Dedifferentiated amniotic fluid mesenchymal stem cell (primary cell): ENCODE results near the gene CPZ.

ENCODE experiments used
- DNase-seq: peaks from one replicate; pipeline ENCODE4 v3.0.0-alpha.2; 2016; ENCODE audit errors: extremely low spot score

The CPZ gene

DNA sequence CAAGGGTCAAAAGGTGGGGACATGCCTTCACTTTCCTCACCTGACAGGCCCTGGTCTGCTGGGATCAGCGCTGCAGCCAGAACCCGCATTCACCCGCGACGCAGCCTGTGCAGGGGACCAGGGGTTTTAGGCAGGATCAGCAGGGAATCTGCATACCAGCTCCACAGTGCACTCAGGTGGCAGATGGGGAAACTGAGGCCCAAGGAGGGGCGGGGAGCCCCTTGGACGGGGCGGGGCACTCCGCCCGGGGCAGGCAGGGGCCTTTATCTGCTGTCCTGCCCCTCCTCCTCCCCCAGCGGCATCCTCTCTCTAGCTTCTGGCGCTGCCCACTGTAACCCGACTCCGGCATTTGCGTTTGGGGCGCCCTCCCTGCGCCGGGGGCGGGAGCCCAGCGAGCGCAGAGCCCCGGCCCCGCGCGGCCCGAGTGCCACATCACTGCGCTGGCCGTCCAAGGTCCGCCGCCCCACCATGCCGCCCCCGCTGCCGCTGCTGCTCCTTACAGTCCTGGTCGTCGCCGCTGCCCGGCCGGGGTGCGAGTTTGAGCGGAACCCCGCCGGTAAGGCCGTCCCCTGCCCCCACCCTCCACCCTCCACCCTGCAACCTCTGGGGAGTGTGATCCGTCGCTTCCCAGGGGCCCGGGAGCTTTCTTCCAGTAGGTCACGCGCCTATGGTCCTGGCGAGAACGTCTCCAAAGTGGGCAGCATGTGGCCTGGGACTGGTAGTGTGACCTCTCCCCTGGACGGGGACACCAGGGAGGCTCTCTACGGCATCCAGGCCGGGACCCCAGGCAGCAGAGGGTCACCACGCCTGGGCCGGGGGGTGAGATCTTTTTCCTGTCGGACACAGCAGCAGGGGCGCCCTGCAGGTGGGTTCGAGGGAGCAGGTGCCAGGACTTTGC lies at the start of gene CPZ:
CPZ (plus strand) TSS at position 400 of the 898 bp plus-strand sequence; CDS start at position 469, 69 bp downstream.
- DNase-seq = peak; percentile 46

DNA sequence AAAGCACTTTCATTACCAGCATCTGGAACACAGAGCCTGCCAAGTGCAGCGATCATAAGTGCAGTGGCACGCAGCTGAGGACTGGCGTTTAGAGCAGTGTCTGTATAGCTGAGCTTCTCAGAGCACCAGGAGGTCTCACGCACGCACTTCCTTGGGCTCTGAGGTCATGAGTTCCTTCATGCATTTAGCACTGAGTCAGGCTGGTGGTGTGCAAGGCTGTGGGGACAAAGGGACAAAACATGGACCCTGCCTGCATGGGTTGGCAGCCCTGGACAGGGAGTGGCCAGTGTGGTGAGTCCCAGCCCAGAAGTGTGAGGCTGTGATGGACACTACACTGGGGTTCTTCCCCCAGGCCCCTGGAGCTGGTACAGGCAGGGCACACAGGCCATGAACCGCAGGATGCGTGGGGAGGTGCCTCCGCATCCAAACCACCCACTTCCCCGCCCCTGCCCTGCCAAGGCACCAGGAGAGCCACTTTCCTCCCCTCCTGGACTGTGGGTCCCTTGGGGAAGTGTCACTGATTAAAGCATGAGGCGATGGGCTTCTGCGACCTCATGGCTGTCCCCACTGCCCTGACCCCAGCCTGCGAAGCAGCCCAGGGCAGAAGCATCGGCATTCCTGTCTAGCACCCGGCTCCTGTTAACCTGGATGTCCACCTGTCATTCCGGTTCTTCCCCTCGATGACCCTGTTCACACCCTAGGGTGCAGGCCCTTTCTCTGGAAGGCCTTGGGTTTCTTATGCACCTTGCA lies 49.6 kb upstream of the CPZ start:
- no peak for DNase-seq

DNA sequence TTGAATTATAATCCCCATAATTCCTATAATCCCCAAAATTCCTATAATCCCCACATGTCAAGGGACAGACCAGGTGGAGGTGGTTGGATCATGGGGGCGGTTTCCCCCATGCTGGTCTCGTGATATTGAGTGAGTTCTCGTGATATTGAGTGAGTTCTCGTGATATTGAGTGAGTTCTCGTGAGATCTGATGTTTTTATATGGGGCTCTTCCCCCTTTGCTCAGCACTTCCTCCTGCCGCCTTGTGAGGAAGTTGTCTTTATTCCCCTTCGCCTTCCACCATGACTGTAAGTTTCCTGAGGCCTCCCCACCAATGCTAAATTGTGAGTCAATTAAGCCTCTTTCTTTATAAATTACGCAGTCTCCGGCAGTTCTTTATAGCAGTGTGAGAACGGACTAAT lies 48.9 kb upstream of the CPZ start:
- no peak for DNase-seq

DNA sequence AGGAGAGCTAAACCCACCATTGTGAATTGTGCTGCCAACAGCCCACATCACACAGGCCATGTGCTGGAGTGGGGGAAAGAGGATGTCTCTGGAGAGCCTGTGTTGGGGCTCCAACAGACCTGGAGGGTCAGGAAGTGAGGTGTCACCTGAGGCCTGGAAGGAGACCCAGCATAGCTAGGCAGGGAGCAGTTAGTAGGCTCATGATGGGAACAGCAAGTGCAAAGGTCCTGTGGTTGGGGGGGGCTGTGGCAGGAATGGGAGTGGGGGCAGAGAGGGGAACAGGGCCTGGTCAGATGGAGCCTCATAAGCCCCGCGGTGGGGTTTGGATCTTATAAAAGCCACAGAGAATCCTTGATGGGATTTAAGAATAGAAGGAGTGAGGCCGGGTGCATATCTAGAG lies 48.3 kb upstream of the CPZ start:
- DNase-seq = no peak

DNA sequence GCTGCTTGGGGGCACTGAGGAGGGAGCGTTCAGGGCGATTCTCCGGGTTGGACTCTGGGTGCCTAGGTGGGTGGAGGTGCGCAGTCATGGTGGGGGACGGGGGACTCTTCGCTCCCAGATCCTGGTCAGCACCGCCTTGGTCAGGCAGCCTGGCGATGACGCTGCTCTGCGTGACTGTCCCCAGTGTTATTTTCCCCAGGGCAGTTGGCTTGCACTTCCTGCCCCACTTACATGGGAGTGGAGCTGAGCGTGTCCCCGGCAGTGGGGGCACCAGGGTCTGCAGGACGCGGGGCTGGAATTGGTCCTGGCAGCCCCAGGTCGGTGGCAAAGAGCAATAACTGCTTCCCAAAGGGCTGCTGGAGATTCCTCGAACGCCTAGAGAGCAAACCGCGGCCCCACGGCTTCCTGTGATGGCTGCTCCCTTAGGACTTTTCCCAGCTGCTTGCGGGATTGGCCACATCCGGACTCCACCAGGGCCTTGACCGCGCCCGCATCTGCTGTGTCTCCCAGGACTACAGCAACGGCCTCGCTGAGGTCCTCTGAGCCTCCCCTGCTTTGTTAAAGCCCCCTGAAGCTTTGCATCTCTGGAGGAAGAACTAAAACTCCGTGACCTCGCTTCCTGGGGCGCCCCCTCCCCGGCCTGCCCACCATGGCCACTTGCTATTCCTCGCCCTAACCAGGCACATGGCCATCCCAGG lies 47.7 kb upstream of the CPZ start:
- DNase-seq = no peak

DNA sequence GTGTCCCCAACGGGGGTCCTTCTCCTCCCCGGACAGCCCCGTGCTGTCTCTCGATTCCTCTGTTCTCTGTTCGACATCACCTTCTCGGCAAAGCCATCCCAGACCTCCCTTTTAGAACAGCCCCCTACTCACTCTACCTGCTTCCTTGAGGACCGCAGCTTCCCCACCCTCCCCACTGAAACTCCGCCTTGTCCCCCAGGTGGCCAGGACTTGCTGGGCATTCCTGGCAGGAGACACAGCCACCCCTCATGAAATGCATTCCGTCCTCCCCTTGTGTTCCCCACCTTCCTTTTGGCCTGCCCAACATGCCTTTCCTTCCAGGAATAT lies 47.2 kb upstream of the CPZ start:
- no peak for DNase-seq

DNA sequence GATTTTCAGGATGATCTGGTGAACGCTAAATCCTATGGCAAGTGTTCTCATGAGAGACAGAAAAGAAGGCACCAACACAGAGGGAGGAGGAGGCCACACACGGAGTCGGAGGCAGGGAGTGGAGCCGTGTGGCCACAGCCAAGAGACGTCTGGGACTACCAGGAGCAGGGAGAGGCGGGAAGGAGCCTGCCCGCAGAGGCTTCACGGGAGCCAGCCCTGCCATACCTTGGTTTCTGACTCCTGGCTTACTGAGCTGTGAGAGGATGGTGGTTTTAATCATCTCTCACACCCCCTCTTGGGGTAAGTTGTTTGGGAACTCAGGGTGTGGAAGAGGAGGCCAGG lies 45.8 kb upstream of the CPZ start:
- DNase-seq = no peak

DNA sequence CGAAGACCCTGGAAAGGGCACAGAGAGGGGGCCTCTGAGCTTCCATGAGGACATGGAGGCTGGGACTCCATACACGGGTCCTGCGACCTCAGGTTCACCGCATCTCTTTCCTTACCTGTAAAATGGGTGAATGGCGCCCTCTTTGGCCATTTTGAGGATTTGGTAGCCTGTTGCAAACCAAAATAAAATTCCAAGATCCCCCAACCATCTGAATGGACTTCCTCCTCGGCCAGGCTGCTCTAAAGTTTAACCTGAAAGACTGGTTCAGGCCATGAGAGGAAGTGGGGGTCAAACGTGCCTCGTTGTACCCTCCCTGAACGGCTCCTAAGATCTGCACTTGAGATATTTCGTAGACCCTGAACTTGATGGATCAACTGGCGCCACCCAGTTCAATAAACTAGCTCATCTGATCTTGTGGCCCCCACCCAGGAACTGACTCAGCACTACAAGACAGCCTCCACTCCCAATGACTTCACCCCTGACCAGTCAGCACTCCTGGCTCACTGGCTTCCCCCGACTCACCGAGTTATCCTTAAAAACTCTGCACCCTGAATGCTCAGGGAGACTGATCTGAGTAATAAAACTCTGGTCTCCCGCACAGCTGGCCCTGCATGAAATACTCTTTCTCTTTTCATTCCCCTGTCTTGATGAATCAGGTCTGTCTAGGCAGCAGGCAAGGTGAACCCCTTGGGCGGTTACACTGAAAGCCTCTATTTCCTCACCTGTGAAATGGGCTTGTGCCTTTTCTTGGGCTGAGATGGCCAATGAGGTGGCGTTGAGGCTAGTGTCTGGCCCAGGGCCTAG lies 45.3 kb upstream of the CPZ start:
- no peak for DNase-seq

DNA sequence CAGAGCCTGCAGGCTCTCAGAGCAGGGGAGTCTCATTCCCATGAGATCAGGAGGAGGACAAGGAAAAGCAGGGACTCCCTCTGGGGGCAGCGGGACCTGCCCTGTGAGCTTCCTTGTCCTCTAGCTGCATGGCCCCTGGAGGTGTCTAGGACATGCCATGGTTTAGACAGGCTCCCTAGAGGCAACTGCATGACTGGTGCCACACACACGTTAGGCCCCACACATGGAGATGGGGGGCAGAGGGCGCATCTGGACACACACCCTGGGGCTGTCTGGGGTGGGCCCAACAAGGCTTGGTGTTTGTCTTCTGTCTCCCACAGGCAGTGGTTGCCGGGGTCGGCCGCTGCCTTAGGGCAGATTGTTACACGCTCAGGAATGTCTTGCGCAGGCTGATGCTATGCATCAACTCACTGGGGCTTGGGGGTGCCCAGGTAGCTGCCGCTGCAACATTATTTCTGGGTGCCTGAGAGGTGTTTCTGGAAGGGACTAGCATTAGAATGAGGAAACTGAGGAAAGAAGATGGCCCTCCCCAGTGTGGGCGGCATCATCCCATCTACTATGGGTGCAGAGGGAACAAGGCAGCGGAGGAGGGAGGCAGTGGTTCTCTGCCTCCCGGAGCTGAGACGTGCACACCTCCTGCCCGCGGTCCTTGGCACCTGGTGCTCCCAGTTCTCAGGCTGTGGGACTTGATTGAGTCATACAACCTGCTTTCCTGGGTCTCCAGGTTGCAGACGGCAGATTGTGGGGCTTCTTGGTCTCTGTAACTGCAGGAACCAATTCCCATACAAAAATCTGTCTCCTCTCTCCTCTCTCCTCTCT lies 44.4 kb upstream of the CPZ start:
- no peak for DNase-seq

DNA sequence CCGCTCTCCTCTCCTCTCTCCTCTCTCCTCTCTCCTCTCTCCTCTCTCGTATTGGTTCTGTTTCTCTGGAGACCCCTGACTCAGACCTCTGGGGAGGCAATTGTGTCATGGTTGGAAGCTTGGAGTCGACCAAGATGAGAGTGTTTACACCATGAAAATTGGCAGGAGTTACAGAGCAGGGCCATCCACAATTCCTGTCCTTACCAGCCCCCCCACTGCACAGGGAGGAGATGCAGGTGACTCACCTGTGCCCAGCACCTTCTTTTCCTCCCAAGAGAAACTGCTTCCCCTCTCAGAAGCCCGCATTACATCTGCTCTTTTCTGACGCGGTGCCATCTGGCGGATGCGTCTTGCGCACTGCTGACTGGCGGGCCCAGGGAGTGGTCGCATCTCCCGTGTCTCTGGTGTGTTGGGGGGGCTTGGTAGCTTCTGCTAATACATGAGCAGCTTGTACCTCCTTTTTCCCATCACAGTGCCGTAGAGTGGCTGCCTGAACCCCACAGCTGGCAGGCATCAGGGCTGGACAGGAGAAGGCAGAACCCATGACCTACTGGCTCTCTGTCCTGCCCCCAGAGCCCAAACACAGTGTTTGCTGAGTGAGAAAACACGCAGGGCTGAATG lies 43.7 kb upstream of the CPZ start:
- DNase-seq = no peak

DNA sequence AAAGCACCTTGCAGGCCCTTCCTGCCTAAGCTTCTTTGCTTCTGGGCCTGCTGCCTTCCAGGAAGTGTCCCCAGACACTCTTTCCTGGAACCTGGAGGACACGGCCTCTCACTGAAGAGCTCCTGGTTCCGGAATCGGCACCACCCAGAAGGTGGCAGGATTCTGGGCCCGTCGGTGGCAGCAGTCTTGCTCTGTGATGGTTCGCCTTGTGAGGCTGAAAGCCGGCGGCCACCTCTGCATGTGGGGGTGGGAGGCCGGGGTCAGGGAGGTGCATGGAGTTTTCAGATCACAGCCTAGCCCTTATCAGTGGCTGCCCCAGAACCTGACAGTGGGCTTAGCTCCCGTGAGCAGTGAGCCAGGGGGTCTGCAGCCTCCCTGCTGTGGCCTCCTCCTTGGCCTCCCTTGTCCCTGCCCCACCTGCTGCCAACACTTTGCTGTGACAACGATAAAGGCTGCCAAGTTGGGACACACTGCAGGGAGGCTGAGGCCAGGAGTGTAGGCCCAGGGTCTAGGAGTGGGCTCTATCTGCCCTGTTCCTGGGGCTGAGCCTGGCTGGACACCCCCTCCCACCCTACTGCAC lies 43.1 kb upstream of the CPZ start:
- no peak for DNase-seq

DNA sequence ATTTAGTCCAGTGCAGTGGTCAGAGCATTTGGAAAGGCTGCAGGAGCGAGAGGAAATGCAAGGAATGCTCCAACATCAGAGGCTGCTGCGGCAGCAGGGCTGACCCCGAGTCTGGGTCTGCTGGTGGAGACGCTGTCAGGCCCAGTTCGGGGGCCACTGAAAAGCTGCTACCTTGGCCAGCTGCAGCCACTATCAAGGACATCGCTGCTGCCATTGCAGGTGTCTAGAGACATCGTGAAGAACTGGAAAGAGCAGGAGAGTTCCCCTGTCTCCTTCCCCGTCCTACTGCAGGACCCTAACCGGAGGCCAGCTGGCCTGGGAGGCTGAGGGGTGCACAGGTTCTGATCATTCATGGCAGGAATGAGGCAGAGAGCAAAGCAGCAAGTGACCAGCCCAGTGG lies 41.9 kb upstream of the CPZ start:
- no peak for DNase-seq

DNA sequence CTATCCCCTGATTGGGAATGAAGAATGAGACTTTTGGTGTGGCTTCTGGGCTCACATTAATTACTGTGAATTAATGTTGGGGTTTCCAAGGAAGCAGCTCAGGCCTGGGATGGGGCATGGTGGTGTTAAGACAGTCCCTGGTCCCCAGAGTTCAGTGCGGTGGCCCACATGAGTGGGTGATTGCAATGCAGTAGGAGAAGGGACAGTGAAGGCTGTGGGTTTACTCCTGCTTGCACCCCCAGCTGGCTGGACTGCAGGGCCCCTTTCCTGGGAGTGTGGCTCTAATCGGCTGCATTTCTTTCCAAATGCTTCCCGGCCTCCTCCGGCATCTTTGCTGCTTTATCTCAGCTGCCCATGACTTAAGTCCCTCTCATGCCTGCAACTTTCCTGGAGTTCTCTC lies 40.5 kb upstream of the CPZ start:
- DNase-seq = no peak

DNA sequence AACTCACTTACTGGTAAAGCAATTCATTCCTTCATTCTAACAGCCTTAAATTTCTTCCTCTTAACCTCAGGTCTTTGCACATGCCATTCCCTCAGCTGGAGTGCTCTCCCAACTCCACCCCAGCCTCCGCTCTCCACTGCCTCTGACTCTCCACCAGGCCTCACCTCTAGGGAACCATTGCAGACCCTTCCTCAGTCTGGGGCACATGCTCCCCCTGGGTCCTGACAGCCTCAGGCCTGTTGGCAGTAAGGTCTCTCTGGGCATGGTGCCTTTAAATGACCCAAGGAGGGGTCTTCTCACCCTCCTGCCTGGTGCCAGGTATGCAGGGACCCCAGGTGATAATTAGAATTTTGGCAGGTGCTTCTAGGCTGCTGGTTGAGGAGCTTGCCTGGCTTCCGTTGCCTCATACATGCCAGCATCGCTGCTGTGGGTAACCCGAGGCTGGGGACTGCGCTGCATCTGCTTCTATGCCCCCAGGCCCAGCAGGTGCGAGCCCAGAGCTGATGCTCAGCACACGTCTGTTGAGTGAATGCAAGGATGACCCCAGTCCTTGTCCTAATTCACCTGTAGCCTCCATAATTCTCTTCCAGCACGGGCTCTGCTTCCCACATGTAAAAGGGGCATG lies 39.9 kb upstream of the CPZ start:
- no peak for DNase-seq

DNA sequence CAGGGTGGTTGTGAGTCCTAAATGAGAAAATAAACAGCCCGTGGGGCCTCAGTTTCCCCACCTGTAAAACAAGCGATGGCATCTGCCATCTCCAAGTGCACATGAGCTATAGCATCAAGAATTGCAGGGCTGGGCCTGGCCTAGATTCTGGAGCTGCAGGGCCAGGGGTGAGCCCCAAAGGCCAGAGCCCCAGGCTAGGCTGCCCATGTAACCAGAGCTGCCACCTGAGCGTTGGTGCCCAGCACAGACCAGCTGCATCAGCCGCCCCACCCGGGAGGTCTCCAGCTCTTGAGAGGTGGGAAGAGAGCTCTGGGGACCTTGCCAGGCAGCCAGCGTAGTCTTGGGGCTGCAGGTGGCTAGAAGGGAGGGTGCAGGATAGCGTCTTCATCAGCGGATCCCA lies 39.3 kb upstream of the CPZ start:
- no peak for DNase-seq

DNA sequence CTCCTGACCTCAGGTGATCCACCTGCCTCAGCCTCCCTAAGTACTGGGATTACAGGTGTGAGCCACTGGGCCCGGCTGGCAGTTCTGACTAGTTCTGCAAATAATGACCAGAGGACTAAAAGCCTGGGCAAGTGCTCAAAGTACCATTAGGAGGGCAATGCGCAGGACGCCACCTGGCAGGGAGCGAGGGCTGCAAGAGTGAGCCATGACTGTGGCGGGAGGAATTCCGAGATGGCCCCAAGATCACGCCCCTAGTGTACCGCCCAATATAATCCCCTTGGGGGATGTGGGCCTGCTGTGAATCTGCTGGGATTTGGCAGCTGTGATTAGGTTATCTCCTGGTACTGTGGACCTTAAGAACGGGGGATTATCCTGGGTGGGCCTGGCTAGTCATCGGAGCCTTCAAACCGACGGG lies 38.6 kb upstream of the CPZ start:
- no peak for DNase-seq

DNA sequence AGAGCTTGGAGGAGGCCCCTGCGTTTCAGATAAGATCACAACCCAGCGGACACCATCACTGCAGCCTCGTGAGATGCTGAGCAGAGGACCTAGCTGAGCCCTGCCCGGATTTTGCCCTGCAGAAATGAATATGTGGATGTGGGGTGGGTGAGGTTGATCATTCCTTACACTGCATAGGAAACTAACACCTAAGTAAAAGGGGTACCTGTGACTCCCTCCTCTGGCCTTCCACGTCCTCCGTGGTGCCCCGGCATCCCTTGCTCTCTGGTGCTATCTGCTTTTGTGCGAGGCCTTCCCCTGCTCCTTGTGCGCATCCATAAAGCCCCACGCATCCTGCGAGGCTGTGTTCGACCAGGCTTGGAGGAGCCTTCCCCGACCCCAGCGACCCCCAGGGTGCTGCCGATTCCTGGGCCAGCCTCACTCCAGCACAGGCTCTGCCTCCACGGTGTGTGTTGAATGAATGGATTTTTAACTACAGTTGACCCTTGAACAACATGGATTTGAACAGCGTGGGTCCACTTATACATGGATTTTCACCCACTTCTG lies 37.9 kb upstream of the CPZ start:
- DNase-seq = no peak

DNA sequence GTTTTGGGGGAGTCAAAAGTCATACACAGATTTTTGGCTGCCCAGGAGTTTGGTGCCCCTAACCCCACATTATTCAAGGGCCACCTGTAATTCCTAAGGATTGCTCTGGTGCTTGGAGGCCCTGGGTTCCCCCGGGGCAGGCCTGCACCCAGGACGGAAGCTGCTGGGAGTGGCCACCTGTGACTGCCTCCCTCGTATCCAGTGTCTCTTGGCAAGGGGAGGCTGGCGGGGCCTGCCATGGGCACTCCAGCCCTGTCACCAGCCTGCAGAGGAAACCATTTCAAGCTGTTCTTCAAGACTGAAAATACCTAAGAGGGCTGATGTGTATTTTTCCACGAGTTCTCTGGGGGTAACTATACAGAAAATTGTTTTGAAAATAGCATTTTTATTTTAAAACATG lies 36.8 kb upstream of the CPZ start:
- DNase-seq = no peak

DNA sequence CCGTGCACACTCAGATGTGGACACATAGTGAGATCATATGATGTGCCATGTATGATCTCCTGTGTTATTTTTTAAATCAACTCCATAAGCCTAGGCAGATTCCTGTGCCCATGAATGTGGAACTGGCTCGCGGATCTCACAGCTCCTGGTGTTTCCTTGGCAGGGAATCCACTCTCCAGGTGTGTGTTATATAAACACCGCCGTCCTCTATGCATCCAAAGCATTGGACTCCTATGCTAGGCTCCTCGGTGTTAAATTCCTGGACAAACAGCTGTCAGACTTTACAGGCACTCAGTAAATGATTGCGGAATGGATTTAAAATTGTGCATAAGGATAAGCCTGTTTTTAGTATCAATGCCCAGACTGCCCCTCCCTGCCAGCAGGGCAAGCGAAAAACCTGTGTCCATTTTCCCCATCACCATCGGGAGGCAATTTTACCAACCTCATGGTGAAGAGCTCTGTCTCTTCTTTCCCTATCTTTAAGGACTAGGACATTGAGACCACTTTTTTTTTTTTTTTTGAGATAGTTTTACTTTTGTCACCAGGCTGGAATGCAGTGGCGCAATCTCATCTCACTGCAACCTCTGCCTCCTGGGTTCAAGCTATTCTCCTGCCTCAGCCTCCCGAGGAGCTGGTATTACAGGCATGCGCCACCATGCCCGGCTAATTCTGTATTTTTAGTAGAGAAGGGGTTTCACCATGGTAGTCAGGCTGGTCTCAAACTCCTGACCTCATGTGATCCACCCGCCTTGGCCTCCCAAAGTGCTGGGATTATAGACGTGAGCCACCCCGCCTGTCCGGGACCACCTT lies 36.0 kb upstream of the CPZ start:
- DNase-seq = no peak
